ENCODE measurements around the gene RIPOR3. TPM values are rescaled to one million over a fixed set of nuclear protein-coding genes. Genes with fewer than 3 reads are reported as not detected.

The RIPOR3 gene
- total RNA-seq, 3 donors from 2014 or later (not counting 1 experiment from before 2014, with no cell fraction given) = 0.45 TPM; not detected in 2

DNA sequence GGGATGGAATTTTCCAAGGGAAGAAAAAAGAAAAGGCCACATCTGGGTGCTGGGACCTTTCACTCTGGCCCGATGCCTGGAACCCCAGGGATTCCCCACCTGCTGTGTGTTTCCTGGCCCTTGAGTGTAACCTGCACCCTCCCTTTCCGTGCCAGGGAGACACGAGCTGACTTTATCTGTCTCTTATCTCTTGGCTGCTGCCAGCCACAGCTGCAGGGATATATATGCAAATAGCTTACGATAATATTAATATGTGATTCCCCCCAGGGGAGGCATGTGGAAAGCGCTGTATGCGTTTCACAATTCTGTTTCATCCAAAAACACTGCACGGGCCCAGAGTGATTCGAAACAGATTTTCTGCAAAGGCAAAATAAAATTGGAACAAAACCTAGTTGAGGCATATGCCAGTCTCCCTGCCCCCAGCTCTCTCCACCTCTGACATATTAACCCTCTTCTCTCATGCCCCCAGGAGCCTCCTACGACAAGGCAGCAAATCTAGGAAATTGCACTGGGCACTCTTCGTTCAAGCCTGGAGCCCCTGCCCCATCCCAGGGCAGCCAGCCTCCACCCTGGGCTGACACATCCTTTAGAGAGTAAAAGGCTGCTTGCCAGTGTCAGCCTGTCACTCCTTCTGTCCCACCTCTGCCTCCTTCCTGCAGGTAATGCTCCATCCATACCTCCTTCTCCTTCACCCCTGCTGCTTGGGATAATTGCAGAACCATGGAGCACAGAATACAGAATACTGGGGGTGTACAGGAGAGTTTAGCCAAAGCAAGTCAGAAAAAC lies 1.3 kb downstream of the RIPOR3 start:
- DNase-seq (no peak), ATAC-seq (no peak)
- H3K4me1 ChIP-seq (ENCODE audit: control insufficient read depth, insufficient read depth, low read length) = no peaks in the 10 kb centered on the region
- no peak overlapping the region for H3K27ac Mint-ChIP-seq
- TF ChIP-seq, protein P1, sequence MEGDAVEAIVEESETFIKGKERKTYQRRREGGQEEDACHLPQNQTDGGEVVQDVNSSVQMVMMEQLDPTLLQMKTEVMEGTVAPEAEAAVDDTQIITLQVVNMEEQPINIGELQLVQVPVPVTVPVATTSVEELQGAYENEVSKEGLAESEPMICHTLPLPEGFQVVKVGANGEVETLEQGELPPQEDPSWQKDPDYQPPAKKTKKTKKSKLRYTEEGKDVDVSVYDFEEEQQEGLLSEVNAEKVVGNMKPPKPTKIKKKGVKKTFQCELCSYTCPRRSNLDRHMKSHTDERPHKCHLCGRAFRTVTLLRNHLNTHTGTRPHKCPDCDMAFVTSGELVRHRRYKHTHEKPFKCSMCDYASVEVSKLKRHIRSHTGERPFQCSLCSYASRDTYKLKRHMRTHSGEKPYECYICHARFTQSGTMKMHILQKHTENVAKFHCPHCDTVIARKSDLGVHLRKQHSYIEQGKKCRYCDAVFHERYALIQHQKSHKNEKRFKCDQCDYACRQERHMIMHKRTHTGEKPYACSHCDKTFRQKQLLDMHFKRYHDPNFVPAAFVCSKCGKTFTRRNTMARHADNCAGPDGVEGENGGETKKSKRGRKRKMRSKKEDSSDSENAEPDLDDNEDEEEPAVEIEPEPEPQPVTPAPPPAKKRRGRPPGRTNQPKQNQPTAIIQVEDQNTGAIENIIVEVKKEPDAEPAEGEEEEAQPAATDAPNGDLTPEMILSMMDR (IDR thresholded peaks at IDR 0.05) = no peak
- peaks cover 0 to 4% of the 10 kb centered on the region in 2 donors for H3K4me1 Mint-ChIP-seq
- H3K36me3 Mint-ChIP-seq = no peaks in the 10 kb centered on the region
- H3K27me3 Mint-ChIP-seq (ENCODE audit: low read depth in 2 of 2) = peaks cover 37 to 54% of the 10 kb centered on the region in 2 donors
- 39% methylated on average over 10 of the region's 10 CpGs for WGBS (ENCODE audit: insufficient coverage)
- H3K27me3 ChIP-seq (ENCODE audit: control insufficient read depth, insufficient read depth, low read length) = peaks cover 14% of the 10 kb centered on the region
- H3K4me3 Mint-ChIP-seq = no peak overlapping the region
- H3K27ac ChIP-seq (ENCODE audit: low read length) = no peak overlapping the region
- no peaks in the 10 kb centered on the region for H3K36me3 ChIP-seq (ENCODE audit: control insufficient read depth, insufficient read depth, low read length)
- no peaks in the 10 kb centered on the region for H3K9me3 Mint-ChIP-seq
- intact Hi-C loops (cut with micrococcal nuclease) = no loop called here
- H3K4me3 ChIP-seq (ENCODE audit: low read length) = no peak overlapping the region
- H3K9me3 ChIP-seq (ENCODE audit: control insufficient read depth, insufficient read depth, low read length) = no peaks in the 10 kb centered on the region

DNA sequence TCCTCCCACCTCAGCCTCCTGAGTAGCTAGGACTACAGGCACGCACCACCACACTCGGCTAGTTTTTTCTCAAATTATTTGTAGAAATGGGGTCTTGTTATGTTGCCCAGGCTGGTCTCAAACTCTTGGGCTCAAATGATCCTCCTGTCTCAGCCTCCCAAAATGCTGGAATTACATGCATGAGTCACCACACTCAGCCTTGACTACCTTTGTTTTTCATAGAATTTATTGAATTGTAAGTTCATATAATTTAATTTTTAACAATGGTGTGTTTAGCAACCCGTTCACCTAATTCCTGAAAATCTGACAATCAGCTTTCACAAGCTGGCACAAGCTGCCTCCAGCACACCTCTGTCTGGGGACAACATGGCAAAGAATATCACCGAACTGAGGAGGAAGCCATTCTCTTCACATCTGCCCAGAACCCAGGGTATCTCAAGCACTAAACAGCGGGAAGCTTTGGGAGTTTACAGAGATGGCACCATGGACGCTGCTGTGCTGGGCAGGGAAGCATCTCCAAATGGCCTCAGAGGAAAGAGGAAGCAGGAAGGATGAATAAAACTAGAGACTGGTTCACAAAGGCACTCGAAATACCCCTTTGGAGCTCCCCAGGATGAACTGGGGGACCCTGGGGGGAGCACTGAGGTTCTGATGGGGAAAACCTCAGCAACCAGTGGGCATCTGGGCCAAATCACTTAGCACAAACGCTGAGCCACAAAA lies 2.9 kb downstream of the RIPOR3 start:
- intact Hi-C loops (cut with micrococcal nuclease) = no loop called here
- Histone ChIP-seq H3K36me3 (ENCODE audit: control insufficient read depth, insufficient read depth, low read length) (no peaks in the 10 kb centered on the region), H3K9me3 (ENCODE audit: control insufficient read depth, insufficient read depth, low read length) (no peaks in the 10 kb centered on the region), H3K27me3 (ENCODE audit: control insufficient read depth, insufficient read depth, low read length) (peaks cover 14% of the 10 kb centered on the region), H3K27ac (ENCODE audit: low read length) (no peak overlapping the region), H3K4me1 (ENCODE audit: control insufficient read depth, insufficient read depth, low read length) (no peaks in the 10 kb centered on the region), H3K4me3 (ENCODE audit: low read length) (no peak overlapping the region)
- Mint-ChIP-seq H3K4me3 (no peak overlapping the region), H3K4me1 (peaks cover 0 to 4% of the 10 kb centered on the region in 2 donors), H3K9me3 (no peaks in the 10 kb centered on the region), H3K27me3 (ENCODE audit: low read depth in 2 of 2) (peaks cover 37 to 46% of the 10 kb centered on the region in 2 donors), H3K36me3 (no peaks in the 10 kb centered on the region), H3K27ac (no peak overlapping the region)
- DNase-seq = no peak
- ATAC-seq = no peak
- WGBS (ENCODE audit: insufficient coverage) = 74% methylated on average over 6 of the region's 8 CpGs
- TF ChIP-seq, protein P1 (IDR thresholded peaks at IDR 0.05) = no peak

DNA sequence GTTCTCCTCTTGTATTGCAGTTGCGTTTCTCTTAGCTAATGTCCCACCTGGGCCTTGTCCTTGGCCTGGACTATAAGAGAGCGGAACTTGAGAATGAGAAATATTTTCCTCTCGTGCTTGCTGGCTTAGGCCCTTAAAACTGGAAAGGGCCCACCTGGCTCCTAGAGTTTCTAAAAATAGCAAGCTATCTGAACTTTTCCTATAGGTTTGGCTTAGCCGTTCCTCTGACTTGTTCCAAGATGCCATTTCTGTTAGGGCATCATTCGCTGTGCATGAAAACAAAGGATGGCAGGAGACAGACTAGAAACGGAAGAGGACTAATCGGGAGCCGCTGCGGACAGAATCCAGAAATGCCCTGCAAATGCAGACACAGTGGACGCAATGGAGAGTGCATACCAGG lies 4.5 kb downstream of the RIPOR3 start:
- WGBS (ENCODE audit: insufficient coverage) = 94% methylated on average over 10 of the region's 10 CpGs
- H3K4me3 Mint-ChIP-seq = no peak overlapping the region

More for the DNA sequence above, 4.5 kb downstream of the RIPOR3 start:
- TF ChIP-seq, protein P1 (IDR thresholded peaks at IDR 0.05) = no peak
- H3K4me1 ChIP-seq (ENCODE audit: control insufficient read depth, insufficient read depth, low read length) = no peaks in the 10 kb centered on the region
- no peaks in the 10 kb centered on the region for H3K36me3 Mint-ChIP-seq
- no peak for ATAC-seq
- intact Hi-C loops (cut with micrococcal nuclease) = no loop called here
- no peaks in the 10 kb centered on the region for H3K36me3 ChIP-seq (ENCODE audit: control insufficient read depth, insufficient read depth, low read length)
- DNase-seq = no peak
- peaks cover 10% of the 10 kb centered on the region for H3K27me3 ChIP-seq (ENCODE audit: control insufficient read depth, insufficient read depth, low read length)
- peaks cover 0 to 4% of the 10 kb centered on the region in 2 donors for H3K4me1 Mint-ChIP-seq
- no peaks in the 10 kb centered on the region for H3K9me3 Mint-ChIP-seq
- no peaks in the 10 kb centered on the region for H3K9me3 ChIP-seq (ENCODE audit: control insufficient read depth, insufficient read depth, low read length)
- no peak overlapping the region for H3K27ac ChIP-seq (ENCODE audit: low read length)
- H3K27me3 Mint-ChIP-seq (ENCODE audit: low read depth in 2 of 2) = peaks cover 26 to 32% of the 10 kb centered on the region in 2 donors
- H3K27ac Mint-ChIP-seq = no peak overlapping the region
- H3K4me3 ChIP-seq (ENCODE audit: low read length) = no peak overlapping the region

All from natural killer cell (primary cell).